ENCODE measurements around the gene SNX8.

GRCh38 chr7:2350055-2350454 lies 35.8 kb upstream of the SNX8 start:
- TF ChIP-seq POLR2A (IDR thresholded peaks at IDR 0.05) (no peak), CTCF (IDR thresholded peaks at IDR 0.05) (no peak)

Data from lower leg skin (tissue), 3 donors.